Psoas muscle (tissue), 8 donors: ENCODE data around the gene PAPPA. TPM values are rescaled to one million over a fixed set of nuclear protein-coding genes. Genes with fewer than 3 reads are reported as not detected.

ENCODE experiments used
- ATAC-seq, 4 donors: fragments of 200-7000 bp; cut with Tn5 transposase; one replicate each; pipeline ENCODE4 v1.9.1; 2020; ENCODE audit warnings: moderate library complexity in 3 of 4, mild to moderate bottlenecking in 2 of 4
- DNase-seq, 2 donors: peaks; one replicate each; pipeline ENCODE4 v3.0.0-alpha.2; 2020
- H3K27ac ChIP-seq: fragments of 200-600 bp; one replicate; pipeline ENCODE4 v1.8.0; 2022
- H3K27me3 ChIP-seq, 3 donors: fragments of 200-600 bp in 1 of 3; one replicate each; pipeline versions ENCODE4 v1.6.1 to v1.8.0; 2013 to 2022; ENCODE audit warnings: low read length in 2 of 3, mild to moderate bottlenecking in 2 of 3, moderate library complexity in 1 of 3; ENCODE audit not compliant: insufficient read depth in 3 of 3
- H3K36me3 ChIP-seq, 2 donors: fragments of 200-600 bp in 1 of 2; one replicate each; pipeline versions ENCODE4 v1.6.1 to v1.8.0; 2013 to 2022; ENCODE audit warnings: low read depth in 1 of 2, mild to moderate bottlenecking in 1 of 2, moderate library complexity in 1 of 2; ENCODE audit not compliant: insufficient read depth in 1 of 2
- H3K4me1 ChIP-seq: fragments of 200-600 bp; one replicate; pipeline ENCODE4 v1.8.0; 2022
- H3K4me3 ChIP-seq: fragments of 200-600 bp; one replicate; pipeline ENCODE4 v1.8.0; 2022; ENCODE audit warnings: mild to moderate bottlenecking
- H3K9me3 ChIP-seq: fragments of 200-600 bp; one replicate; pipeline ENCODE4 v1.8.0; 2022
- CTCF ChIP-seq: fragments of 200-600 bp; IDR thresholded peaks from one replicate; pipeline ENCODE4 v1.8.0; 2022; ENCODE audit warnings: antibody characterized with exemption
- WGBS, 3 donors: extraction: QIAGEN DNeasy Blood & Tissue Kit; methylation state at CpG; one replicate each; pipeline versions ENCODE4 v1.1.6 to v1.1.7; 2013; 5-methylcytosine and 5-hydroxymethylcytosine counted together
- intact Hi-C, 2 donors: fragments of 100-400 bp; cut with DNase I; formaldehyde crosslinking; loops; one replicate each; pipeline versions ENCODE4 v1.11.0 to v1.14.2; 2022
- polyA plus RNA-seq, 3 donors: library from polyadenylated mRNA; stranded (reverse); fragments of 200-250 nt; gene quantifications; one replicate each; pipeline ENCODE4 v1.2.3, GENCODE V29; 2013
- total RNA-seq, 4 donors: library from RNA; stranded (reverse); fragmentation: NEBNext Ultra II Directional in 2 of 4; extraction: Animal tissue kit (Norgen Biotek cat#: 25700) in 2 of 4; gene quantifications; one replicate each; pipeline versions ENCODE4 v1.2.1 to v1.2.4, GENCODE V29; 2021 to 2023
- donor health status: healthy with polysubstance abuse.
- donor health status: DM: no; HTN: no; CAD: no; lungs with moderate emphysema.
- donor health status: Bipolar disorder and iron deficiency.
- donor health status: healthy.
- donor health status: DM: yes; HTN: yes; CAD: no.
- donor health status: DM: no; HTN: no; CAD: no.
- donor health status: DM: no; HTN: no; CAD: no.
- donor health status: DM: yes; HTN: yes; CAD: no.

The PAPPA gene
- total and polyA plus RNA-seq, 7 donors, result 0.07 to 0.88 (median 0.61) TPM

DNA sequence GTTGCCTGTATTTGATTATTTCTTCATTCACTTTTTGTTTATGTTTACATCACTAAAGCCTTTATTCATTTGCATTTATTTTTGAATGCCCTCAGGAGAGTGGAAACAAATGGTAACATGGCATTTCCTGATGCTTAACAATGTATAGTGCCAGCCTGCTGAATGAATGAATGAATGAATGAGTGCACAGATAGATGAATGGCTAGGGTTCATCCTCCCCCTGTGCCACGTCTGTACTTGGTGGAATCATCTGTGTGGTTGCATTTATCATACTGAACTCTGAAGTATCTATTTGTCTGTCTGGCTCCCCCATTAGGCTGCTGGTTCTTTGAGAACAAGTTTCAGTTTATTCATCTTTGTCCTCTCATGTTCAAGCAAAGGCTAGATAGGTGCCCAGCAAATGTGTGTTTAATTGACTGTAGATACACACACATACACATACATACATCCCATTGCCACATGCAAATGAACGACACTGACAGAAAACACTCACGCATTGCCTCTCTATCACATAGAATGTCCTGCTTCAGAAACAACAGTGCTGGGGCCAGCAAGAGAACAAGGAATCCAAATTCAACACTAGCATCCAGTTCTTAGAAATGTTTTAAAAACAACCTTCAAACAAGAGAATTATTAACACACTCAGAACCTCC lies 150.4 kb downstream of the PAPPA start:
- peaks cover 0 to 3% (median 0%) of the 10 kb centered on the region in 3 donors for H3K27me3 ChIP-seq
- TF ChIP-seq CTCF, result no peak
- no peak overlapping the region for H3K4me3 ChIP-seq
- intact Hi-C loops, result no loop called here
- no peaks in the 10 kb centered on the region for H3K4me1 ChIP-seq
- ATAC-seq (no peak), DNase-seq (no peak)
- WGBS, 3 donors, result 62 to 68% (median 67%) methylated on average over 3 of the region's 3 CpGs
- H3K27ac ChIP-seq, result no peak overlapping the region
- no peaks in the 10 kb centered on the region for H3K36me3 ChIP-seq
- H3K9me3 ChIP-seq, result no peaks in the 10 kb centered on the region

DNA sequence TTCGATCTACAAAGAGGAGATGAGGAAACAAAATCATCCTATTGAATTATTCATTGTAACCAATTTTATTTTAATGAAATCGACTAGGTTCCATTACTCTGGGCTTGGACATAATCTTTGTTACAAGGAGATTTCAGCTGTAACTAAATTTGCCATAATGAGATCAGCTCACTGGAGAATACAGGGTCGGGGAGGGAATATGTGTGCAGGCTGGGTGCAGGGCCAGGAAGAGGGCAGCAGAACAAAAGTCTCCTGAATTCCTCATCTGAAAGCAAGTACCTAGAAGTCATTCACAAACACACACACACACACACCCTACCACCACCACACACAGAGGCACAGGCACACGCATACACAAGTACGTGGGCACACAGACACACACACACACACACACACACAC lies 151.2 kb downstream of the PAPPA start:
- TF ChIP-seq CTCF, result no peak
- H3K9me3 ChIP-seq, result no peaks in the 10 kb centered on the region
- no peaks in the 10 kb centered on the region for H3K36me3 ChIP-seq
- no peaks in the 10 kb centered on the region for H3K4me1 ChIP-seq
- H3K4me3 ChIP-seq, result no peak overlapping the region
- intact Hi-C loops, result no loop called here
- ATAC-seq, result no peak
- WGBS, 3 donors, result 61 to 72% (median 66%) methylated on average over 5 of the region's 5 CpGs
- H3K27ac ChIP-seq, result no peak overlapping the region
- DNase-seq, result no peak
- H3K27me3 ChIP-seq, result peaks cover 0 to 3% (median 0%) of the 10 kb centered on the region in 3 donors

DNA sequence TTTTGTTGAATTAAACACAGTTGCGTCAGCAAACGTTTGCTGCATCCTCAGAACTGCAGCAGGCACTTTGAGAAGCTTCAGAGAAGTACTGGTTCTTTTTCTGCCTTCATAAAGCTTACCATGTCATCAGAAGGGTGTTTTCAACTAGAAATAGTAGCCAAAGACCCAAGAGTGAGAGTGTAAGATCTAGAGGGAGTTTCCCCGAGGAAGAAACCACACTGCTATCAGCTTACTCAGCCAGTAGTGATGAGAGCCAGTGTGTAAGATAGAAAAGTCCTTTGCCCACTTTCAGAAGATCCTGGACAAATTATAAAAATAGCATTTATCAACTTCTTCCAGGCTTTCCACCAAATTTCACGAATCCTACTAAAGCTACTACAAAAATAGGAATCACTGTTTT lies 154.5 kb downstream of the PAPPA start:
- Histone ChIP-seq H3K36me3 (no peaks in the 10 kb centered on the region), H3K9me3 (no peaks in the 10 kb centered on the region), H3K4me1 (no peaks in the 10 kb centered on the region), H3K4me3 (no peak overlapping the region), H3K27ac (no peak overlapping the region), H3K27me3 (peaks cover 0 to 3% (median 0%) of the 10 kb centered on the region in 3 donors)
- WGBS, 3 donors, result 64 to 68% (median 66%) methylated on average over 4 of the region's 4 CpGs
- intact Hi-C loops, result no loop called here
- ATAC-seq (no peak), DNase-seq (no peak)
- no peak for TF ChIP-seq CTCF

- ATAC-seq (peak in 1 of 4 donors; percentile 38), DNase-seq (no peak)
- 77 to 82% (median 80%) methylated on average over 3 of the region's 3 CpGs for WGBS, 3 donors
- intact Hi-C loops, result no loop called here
- Histone ChIP-seq H3K27ac (no peak overlapping the region), H3K4me1 (no peaks in the 10 kb centered on the region), H3K4me3 (no peak overlapping the region), H3K9me3 (no peaks in the 10 kb centered on the region), H3K27me3 (peaks cover 0 to 3% (median 0%) of the 10 kb centered on the region in 3 donors), H3K36me3 (no peaks in the 10 kb centered on the region)
- no peak for TF ChIP-seq CTCF
Measured at GRCh38 chr9:116309900-116310611, 156.5 kb downstream of the PAPPA start.
